ENCODE measurements around the gene MCF2L2.
"Not testable (repeated sequence)": the region's sequence is repeated elsewhere in the genome, so short reads cannot be mapped to it uniquely, and the experiment has no call there.

DNA sequence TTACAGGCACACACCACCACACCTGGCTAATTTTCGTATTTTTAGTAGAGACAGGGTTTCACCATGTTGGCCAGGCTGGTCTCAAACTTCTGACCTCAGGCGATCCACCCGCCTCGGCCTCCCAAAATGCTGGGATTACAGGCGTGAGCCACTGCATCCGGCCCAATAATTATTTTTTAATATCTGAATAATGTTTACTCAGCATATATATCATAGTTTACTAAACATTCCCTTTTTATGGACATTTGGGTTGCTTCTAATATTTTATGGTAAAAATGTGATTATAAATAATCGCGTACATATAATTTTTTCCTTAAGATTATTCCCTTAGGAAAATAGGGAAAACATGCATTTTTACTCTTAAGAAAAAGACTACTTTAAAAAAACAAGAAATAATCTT lies 198.2 kb downstream of the MCF2L2 start:
- not testable (repeated sequence) for TF ChIP-seq POLR2AphosphoS5 (IDR thresholded peaks at IDR 0.05; ENCODE audit: insufficient read depth, low read depth, low read length)
- TF ChIP-seq, protein P1, sequence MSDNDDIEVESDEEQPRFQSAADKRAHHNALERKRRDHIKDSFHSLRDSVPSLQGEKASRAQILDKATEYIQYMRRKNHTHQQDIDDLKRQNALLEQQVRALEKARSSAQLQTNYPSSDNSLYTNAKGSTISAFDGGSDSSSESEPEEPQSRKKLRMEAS (IDR thresholded peaks at IDR 0.05; ENCODE audit: insufficient read depth, insufficient read length), result not testable (repeated sequence)
